HL-60/S4 (cell line): Measurements from ENCODE around the gene COMMD1.
"Not testable (repeated sequence)": the region's sequence is repeated elsewhere in the genome, so short reads cannot be mapped to it uniquely, and the experiment has no call there.

Experiments used
- in situ Hi-C: fragments of 300-500 bp; cut with MboI; formaldehyde crosslinking; loops from 2 replicates; pipeline ENCODE4 v1.14.3; 2022; ENCODE audit warnings: low sequenced_read_pairs

COMMD1 gene

DNA sequence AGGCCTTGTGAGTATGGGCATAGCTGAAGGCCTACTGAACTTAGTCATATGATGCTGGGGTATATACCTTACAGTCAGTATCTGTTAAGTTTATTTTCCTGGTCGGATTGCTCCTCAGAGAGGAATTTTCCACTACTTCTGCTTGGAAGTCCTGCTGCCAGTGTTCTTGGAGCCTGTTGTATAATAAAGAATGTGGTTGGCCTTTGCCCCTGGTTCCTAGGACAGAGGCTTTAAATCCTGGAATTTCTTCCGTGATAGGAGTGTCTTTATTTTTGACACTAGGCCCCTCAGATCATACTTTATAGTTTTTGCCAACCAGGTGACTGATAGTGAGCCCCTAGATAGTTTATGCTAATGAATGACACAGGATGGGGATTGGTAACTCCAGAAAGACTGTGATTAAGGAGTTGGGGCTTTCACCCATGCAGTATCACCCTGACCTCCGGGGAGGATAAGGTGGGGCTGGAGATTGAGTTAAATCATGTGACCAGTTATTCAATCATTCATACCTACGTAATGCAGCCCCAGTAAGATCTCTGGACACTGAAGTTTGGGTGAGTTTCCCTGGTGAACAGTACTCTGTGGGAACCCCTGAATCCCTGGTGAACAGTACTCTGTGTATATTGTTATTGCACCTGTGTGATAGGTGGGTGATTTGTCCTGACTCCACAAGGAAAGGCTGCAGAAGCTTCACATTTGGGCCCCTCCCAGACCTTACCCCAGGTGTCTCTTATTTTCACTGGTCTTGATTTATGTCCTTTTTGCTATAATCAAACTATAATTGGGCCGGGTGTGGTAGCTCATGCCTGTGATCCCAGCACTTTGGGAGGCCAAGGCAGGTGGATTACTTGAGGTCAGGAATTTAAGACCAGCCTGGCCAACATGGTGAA lies 56.9 kb downstream of the COMMD1 start:
- in situ Hi-C loops, result no loop called here

DNA sequence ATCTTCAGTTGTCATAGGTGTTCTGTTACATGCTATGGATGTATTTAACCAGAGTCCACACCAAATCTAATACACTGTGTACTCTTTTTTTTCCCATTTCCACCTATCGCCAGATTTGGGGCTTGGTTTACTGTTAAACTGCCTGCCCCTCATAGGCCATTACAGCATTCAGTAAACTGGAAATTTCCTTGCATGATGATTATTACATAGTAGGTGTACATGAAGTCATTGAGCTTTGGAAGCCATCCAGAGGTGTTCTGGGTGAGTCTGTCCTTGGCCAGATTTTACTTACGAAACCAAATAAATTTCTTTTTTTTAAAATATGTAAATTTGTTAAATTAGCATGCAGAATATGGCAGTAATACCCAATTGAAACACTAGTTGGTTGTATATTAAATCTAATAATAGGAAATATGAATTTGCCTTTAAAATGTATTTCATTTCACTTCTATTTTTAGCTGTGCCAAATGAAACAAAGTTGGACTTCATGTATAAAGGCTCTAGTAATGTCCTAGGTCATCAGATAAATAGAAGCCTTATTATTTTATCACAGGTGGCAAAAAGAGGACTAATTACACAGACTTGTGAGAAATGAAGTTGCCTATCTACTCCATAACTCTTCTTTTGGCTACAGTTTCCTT lies 60.7 kb downstream of the COMMD1 start:
- in situ Hi-C loops, result no loop called here

DNA sequence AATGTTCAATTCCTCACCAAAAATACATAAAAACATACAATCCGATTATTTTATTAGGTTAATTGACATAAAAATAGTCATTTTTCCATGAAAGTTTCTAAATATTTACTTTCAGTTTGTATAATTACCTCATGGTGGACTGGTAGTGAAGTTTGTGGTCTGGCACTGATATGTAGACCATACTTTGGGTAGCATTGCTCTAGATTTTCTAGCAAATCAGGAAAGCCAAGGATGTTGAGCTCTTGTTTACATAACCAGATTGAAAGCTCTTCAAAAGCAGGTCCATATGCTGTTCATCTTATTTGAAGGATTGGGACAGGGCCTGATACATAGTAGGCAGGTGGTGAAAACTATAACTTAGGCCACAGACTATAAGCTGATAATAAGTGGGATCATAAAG lies 61.8 kb downstream of the COMMD1 start:
- in situ Hi-C loops, result no loop called here

DNA sequence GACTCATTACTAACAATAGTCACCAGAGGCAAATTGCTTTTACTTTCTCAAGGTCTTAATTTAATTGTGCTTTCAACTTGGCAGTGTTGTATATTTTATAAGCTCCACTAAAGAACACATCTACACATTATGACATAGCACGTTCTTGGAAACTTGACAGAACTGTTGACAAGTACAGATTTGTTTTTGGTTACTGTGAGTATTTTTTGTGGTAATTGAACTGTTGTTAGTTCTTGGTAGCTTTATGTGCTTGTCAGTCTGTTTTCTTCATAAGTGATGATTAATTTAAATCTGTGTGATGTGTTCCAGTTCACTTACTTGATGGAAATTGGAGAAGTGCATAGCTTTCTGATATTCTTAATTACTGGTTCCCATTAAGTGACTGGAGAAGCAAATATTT lies 63.9 kb downstream of the COMMD1 start:
- in situ Hi-C loops, result no loop called here

DNA sequence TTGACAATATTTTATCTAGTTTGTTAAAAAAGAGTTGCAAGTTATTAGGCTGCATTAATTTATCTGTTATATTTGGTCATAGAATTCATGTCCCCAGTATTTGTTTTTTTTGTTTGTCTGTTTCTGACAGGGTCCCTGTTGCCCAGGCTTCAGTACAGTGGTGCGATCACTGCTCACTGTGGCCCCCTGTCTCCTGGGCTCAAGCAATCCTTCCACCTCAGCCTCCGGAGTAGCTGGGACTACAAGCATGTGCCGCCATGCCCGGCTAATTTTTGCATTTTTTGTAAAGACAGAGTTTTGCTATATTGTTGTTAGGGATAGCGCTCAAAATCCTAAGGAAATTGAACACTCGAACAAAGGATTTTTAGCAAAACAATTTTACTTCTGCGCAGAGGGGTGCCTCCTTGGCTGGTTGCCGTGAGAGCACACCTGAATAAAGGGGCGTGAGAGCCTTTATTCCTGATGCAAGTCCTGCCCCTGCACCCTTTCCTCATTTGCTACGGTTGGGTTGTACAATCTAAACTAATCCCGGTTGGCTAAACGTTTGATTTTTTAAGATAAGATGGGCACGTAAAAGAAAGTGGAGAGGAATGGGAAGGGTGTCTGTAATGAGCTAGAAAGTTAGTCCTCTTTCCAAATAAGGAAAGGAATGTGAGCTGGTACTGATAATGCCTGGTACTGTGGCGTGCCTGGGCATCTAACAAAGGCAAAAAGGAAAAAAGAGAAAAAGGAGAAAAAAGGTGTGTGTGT lies 65.5 kb downstream of the COMMD1 start:
- in situ Hi-C loops, result no loop called here

DNA sequence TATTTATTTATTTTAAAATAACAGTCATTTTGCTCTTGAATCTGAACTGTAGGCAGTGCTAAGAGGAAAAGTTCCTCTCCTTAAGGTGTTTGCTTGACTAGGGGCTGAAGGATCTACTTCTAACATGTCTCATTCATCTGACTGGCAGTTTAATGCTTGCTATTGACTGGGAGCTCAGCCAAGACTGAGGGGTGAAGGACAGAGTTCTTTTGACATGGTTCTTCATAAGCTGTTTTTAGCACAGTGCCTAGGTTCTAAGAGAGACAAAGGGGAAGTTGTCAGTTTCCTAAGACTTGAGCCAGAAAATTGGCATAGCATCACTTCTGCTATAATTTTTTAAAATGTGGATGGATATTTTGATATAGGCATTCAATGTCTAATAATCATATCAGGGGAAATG lies 73.0 kb downstream of the COMMD1 start:
- in situ Hi-C loops, result no loop called here

DNA sequence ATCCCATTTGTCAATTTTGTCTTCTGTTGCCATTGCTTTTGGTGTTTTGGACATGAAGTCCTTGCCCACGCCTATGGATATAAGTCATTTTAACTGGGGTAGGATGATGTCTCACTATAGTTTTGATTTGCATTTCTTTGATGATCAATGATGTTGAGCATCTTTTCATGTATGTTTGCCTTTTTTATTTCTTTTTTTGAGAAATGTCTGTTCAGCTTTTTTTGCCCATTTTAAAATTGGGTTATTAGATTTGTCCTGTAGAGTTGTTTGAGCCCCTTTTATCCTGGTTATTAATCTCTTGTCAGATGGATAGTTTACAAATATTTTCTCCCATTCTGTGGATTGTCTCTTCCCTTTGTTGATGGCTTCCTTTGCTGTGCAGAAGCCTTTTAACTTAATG lies 75.3 kb downstream of the COMMD1 start:
- in situ Hi-C loops, result loop anchor here (10.0 kb wide), 1 partner anchor 434 kb away; no protein-coding TSS in a partner anchor

DNA sequence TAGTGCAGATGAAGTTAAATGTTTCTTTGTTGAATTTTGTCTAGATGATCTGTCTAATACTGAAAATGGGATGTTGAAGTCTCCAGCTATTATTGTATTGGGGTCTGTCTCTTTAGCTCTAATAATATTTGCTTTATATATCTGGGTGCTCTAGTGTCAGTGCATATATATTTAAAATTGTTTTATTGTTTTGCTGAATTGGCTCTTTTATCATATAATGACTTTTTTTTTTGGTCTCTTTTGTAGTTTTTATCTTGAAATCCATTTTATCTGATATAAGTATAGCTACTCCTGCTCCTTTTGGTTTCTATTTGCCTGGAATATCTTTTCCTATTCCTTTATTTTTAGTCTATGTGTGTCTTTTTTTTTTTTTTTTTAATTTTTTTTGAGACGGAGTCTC lies 79.2 kb downstream of the COMMD1 start:
- in situ Hi-C loops, result loop anchor here (10.0 kb wide), 1 partner anchor 430 kb away; no protein-coding TSS in a partner anchor

DNA sequence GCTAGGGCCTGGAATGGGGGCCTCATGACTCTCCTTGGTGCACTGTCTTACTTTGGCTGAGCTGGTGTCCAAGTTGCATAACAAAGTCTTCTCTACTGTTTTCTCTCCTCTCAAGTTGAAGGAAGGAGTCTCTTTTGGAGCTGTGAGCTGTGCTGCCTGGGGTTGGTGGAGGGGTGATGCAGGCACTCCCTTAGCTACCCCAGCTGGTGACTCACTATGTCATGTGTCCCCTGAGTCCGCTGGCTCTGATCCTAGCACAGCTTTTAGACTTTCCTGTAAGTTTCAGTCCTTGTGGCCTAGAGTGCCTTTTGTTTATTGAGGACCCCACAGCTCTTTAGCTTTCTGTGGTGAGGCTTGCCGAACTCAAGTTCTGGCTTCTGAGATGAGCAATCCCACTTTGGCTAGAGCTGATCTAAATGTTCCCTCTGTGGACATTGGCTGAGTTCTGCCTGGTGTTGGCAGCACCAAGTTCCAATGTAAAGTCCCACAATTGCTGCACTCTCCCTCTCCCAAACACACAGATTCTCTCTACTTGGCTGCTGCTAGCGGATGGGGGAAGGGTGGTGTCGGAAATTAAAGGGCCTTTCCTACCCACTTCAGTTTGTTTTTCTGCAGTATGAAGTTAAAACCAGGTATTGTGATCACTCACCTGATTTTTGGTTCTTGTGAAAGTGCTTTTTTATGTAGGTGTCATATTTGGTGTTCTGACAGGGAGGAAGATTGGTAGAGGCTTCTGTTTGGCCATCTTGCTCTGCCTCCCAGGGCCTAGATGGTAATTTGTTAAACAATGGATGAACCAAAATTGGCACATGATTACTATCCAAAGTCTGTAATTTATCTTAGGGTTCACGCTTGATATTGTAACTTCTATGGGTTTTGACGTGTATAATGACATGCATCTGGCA lies 83.2 kb downstream of the COMMD1 start:
- in situ Hi-C loops, result loop anchor here (10.0 kb wide), 1 partner anchor 426 kb away; no protein-coding TSS in a partner anchor

DNA sequence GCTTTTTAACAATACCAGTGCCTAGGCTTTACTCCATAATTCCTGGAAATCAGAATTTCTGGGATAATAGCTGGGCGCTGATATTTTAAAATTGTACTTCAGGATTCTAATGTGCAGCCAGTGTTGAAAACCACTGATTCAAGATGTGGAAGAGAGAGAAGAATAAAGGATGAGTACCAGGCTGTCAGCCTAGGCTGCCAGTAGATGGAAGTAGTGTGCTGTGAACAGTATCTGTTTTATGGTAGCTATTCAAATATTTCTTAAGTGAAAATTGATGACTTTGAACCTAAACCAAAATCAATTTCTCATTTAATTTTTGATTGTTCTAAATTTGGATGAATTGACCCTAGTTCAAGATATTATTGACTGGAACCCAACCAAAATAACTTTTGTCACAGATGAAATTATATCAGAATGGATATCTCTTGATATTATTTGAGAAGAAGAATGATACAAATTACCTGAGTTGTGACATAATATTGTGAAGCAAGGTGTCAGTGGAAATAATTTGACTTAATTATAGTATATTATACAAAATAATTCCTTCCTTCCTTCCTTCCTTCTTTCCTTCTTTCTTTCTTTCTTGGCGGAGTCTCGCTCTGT lies 88.0 kb downstream of the COMMD1 start:
- in situ Hi-C loops, result no loop called here

DNA sequence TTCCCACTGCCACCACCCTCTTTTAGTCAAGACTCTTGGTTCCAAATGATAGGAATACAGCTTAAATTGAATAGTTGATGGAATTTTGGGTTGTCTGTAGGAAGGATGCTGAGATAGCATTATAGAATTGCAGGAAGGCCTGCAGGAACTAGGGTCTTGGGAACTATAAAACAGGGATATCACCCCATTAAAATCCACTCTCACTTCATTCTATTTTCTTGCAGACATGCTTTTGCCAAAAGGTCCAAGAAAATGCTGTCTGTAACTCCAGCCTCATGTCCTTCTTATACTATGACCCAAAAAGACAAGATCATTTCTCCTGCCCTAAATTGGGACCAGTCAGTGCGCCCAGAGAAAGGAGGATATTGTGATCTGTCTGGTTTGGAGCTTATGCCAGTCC lies 89.1 kb downstream of the COMMD1 start:
- in situ Hi-C loops, result no loop called here

DNA sequence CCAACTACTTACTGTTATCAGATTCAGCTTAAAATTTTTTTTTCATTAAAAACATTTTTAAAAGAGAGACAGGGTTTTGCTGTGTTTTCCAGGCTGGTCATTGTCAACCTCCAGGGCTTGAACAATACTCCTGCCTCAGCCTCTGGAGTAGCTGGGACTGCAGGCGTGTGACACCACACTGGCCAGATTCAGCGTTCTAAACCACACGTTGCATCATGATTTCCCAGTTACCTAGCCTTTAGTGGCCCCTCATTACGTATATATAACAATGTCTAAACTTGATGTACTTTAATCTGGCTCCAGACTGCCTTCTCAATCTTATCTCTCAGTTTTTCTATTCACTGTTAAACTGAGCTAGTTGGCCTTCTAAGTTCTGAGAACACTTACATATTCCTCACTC lies 89.6 kb downstream of the COMMD1 start:
- in situ Hi-C loops, result no loop called here

DNA sequence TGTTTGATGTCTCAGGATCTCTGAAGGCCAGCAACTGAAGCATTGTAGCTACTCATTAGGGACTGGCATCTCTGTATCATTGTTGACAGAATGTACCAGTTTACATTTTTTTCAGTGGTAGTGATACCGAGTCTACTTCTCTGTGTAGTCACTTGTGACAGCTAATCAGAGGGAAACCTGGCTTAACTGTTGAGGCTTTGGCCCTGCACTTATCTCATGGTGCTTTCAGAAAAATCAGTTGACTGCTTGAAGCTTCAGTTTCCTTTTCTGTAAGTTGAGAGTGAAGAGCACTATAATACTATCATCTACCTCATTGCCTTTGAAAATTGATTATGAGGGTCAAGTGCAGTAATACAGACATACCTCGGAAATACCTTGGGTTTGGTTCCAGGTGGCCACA lies 90.0 kb downstream of the COMMD1 start:
- in situ Hi-C loops, result no loop called here

DNA sequence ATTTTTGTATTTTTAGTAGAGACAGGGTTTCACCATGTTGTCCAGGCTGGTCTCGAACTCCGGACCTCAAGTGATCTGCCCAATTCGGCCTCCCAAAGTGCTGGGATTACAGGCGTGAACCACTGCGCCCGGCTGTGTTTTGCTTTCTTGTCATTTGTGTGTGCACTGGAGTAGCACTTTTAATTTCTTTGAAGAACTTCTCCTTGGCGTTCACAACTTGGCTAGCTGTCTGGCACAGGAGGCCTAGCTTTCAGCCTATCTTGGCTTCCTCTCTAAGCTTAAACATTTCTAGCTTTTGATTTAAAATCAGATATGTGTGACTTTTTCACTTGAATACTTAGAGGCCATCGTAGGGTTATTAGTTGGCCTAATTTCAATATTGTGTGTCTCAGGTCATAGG lies 93.0 kb downstream of the COMMD1 start:
- in situ Hi-C loops, result no loop called here

DNA sequence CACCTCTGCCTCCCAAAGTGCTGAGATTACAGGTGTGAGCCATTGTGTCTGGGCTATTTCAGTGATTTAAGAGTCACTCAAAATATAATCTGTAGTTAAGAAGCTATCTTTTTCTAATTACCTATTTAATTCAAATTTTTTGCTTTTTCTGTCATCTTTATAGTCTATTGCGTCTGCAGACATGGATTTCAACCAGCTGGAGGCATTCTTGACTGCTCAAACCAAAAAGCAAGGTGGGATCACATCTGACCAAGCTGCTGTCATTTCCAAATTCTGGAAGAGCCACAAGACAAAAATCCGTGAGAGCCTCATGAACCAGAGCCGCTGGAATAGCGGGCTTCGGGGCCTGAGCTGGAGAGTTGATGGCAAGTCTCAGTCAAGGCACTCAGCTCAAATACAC lies 95.1 kb downstream of the COMMD1 start:
- in situ Hi-C loops, result no loop called here

DNA sequence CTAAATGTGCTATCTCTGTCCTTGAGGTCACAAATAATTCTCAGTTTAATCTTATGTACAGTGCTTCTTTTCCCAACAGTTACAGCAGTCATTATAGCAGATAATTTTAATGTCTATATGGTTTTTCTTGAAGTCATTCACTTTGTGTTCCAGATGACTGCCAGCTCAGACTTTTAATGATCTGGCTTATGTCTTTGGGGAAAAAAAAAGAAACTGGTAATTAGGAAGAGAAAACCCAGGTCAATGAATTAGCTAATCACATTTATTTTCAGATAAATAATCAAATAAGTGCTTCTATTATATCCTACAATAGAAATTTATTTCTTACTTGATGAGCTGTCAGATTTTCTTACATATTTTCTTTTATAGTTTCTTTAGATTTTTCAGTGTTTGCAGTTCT lies 96.0 kb downstream of the COMMD1 start:
- in situ Hi-C loops, result no loop called here

DNA sequence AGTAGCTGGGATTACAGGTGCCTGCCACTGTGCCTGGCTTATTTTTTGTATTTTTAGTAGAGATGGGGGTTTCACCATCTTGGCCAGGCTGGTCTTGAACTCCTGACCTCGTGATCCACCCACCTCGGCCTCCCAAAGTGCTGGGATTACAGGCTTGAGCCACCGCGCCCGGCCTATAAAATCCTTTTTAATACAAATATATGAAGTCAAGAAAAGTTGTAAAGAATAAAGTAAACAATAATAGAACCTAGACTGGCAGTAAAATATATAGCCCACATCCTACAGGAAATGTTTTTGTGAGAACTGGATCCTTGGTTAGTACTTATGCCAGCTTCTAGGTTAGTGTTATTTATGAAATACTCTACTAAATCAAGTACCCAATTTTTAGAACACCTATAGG lies 99.0 kb downstream of the COMMD1 start:
- in situ Hi-C loops, result not testable (repeated sequence)

DNA sequence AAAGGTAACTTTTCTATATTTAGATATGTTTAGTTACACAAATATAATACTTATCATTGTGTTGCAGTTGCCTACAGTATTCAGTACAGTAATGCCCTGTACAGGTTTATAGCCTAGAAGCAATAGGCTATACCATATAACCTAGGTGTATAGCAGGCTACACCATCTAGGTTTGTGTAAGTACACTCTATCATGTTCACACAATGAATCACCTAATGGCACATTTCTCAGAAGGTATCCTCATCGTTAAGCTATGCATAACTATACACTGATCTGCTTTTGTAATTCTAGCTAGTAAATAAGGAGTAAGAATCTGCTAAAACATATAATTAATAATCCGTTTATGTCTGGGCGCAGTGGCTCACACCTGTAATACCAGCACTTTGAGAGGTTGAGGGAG lies 102.1 kb downstream of the COMMD1 start:
- in situ Hi-C loops, result no loop called here

DNA sequence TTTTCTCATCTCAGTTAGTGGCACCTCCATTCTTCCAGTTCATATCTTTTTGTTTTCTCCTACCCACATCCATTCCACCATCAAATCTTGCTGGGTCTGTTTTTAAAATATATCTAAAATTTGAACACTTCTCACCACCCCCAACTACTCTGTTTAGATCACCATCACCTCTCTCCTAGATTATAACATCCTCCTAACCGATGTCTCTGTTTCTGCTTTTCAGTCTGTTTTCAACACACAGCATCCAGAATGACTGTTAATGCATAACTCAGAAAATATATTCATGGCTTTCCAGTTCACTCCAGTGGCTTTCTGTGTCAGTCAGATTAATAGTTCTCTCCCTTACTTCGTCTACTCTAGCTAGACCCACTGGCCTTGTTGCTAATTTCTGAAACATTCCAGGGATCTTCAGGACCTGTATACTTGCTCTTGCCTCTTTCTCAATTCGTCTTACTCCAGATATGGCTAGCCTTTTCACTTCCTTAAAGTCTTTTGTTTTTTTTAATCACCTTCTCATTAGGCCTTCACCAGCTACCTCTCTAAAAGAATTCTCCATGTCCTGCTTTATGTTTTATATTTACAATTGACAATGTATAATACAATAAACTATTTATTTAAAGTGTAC lies 105.3 kb downstream of the COMMD1 start:
- in situ Hi-C loops, result no loop called here

DNA sequence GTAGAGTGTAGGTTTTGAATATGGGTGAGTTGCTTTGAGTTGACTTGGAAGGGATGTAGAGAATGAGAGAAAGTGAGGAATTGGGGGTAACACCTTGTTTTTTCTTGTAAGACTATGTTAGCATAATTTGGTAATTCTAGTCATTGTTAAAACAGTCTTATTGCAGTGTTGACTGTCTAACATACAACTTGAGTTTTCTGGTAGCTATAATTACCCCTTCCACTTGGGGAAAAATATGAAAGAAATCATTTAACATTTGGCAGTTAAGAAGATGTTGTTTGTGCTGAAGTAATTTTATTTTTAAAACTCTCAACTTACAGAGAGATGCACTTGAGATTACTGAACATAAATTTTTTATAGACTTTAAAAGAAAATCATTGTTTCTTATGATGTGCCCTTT lies 108.2 kb downstream of the COMMD1 start:
- in situ Hi-C loops, result no loop called here
